Activated CD8-positive, alpha-beta memory T cell treated with anti-CD3 and anti-CD28 coated beads for 1 hour (primary cell): ENCODE data around the gene MINDY4.

Experiments
- DNase-seq, 2 donors: peaks; one replicate each; pipeline ENCODE4 v3.0.0-alpha.2; 2020; ENCODE audit warnings: low read depth in 1 of 2; ENCODE audit errors: extremely low read depth in 1 of 2

Gene MINDY4

DNA sequence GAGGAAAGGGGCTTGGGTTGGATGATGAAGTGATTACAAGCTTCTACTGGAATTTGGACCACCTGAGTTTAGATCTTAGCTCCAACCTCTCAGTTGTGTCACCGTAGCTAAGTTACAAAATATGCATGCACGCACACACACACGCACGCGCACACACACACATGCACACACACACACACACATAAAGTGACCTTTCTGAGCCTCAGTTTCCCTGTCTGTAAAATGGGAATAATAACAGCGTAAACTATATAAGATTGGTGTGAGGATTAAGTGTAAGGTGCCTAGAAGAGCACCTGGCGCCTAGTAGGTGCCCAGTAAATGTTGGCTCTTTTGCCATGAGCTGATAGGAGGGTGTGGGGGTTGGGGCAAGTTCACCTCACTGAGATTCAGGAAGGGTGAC lies 127.8 kb downstream of the MINDY4 start:
- DNase-seq, result no peak

DNA sequence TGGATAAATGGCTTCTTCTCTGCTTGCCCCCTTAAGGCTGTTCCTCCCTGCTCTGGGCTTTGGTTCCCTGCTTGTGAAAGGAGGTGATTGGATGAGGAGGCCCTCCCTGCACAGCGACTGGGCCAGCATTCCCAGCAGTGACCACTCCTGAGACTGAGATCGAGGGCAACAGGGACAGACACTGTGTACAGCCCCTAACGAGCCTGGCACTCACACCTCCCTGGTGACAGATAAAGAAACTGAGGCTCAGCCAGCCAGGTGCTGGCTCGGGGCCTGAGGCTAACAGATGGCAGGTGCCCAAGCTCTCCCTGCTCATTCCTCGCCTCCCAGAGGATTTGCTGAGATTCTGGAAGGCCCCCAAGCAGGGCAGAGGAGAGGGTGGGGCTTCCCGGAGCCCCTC lies 128.4 kb downstream of the MINDY4 start:
- DNase-seq, result no peak

DNA sequence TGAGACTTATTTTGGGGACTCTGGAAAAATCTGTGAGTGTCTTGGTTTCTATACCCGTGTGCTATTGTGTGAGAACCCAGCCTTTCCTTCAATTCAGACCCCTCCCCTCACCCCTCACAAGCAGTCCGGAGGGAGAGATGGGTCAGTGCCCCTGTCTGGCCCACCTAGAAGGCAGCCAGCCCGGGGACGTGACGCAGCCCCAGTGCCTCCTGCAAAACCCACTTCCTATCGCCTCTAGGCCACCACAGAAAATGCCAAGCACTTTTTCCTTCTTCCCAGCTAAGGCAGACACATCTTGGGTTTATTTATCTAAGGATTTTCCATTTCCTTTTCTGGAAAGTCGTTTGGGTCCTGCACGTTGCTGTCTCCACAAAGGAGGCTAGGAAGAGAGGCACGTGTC lies 128.8 kb downstream of the MINDY4 start:
- no peak for DNase-seq

DNA sequence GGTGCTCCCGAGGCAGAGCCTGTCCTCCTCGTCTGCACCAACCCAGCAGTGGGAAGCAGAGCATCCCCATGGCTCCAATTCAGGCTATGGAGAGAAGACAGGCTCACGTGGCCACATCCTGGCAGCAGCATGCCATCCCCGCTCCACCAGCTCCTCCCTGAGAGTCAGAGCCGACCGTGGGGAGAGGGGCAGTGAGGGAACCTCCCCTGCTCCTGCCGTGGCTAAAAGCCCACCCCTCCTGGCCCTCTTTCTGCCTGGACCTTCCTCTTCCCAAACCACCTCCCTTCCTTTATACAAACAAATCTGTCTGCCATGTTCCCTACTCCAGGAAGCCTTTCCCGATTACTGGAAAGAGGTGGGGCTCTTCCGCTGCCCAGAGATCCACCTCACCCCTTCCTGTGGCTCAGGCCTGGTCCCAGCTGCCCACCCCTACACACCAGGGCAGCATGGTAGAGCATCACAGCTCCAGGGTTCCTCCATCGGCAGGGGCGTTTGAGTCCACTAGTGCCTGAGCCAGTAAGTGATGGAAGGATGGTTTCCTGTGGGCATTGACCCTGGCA lies 129.7 kb downstream of the MINDY4 start:
- no peak for DNase-seq

DNA sequence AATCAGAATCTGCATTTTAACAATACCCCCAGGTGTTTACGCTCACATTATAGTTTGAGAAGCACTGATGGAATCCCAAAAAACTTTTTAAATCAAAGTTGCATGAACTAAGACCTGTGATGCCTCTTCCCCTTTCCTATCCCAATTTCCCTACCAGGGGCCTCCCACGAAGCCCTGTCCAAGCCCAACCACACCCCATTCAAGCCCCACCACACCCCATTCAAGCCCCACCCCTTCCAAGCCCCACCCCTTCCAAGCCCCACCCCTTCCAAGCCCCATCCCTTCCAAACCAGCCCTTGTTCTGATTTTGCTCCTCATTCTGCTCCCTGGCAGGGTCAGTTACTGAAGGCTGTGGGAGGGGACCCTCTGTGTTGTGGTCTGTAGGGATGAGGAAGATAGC lies 130.6 kb downstream of the MINDY4 start:
- no peak for DNase-seq

DNA sequence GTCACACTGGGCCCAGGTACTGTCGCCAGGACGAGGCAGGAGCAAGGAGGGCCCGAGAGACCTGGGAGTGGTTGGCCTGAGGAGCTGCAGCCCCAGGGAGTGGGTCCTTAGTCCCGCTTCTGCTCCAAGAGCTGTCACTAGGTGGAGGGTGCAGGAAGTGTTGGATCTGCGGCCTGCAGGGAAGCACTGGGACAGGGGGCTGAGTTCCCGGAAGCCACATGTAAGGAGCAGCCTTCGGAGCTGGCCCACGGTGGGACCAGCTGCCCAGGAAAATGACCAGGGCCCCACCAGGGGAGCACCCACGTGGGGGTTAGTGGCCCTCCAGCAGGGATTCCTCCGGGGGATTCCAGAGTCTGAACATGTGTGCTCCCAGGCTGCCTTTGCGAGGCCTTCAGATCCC lies 131.2 kb downstream of the MINDY4 start:
- no peak for DNase-seq

DNA sequence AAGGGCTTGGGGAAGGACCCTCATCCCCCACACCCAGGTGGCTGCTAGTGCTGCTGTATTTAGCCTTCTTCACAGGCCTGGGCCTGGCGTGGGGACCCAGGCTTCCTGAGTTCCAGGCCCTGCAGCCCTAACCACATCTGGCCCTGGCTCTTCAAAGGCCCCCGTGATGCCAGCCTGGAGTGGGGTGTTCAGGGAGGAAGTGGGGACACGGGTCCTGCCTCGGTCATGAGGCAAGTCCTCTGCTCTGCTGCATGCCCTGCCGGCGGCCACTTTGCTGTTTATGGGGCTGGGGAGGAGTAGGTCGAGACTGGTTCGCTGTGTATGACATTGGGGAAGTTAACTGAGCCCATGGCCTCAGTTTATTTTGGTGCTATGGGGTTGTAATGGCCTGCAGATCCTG lies 131.9 kb downstream of the MINDY4 start:
- no peak for DNase-seq

DNA sequence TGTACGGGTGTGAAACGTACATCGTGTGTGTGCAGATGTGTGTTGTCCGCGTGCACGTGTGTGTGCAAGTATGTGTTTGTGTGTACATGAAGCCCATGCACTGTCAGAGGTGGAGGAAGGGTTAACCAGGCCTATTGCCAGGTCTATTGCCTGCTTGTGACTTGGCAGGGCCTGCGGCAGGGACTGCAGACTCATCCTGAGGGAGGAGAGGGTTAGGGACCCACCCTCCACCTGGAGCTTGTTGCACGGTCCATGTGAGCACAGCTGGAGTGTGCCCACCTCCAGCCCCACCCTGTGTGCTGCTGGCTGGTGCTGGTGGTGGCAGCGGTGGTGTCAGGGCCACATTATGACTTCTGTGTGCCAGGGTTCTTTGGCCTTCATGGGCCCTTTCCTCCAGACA lies 133.3 kb downstream of the MINDY4 start:
- DNase-seq, result no peak

DNA sequence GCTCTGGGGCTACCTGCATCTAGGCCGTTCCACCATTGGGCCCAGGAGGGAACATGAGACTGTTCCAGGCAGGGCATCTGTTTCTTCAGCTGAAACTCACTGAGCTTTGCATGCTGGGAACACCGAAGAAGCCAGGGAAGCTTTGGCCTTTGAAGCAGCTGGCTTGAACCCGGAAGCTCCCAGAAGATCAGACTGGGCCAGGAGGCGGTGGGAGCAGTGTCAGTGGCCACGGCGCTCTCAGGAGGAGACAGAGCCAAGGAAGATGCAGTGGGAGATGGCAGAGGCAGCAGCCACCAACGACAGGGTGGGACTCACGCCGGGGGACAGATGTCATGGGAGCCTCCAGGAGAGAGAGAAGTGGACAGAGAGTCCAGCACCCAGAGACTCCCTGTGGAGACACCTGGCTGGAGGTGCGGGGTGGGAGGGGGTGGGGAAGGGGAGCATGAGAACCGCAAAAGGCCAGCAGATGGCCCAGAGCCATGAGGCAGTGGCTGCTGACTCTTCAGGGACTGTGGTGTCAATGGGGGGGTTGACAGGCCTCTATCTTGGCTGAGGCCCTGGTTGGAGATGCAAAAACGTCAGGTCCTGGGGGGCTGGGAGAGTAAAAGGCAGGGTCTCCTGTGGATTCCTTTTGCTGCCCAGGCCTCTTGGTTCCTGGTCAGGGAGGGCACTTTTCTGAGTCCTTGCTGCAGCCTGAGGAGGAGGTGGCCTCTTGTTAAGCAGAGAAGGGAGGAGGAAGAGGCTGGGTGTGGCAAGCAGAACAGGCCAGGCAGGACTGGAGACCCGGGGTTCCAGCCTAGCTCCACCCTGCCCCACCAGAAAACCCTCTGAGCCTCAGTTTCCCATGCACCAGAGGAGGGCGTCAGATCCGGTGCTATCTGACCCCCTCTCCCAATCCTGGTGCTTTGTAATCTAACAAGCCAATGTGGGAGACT lies 134.1 kb downstream of the MINDY4 start:
- no peak for DNase-seq

DNA sequence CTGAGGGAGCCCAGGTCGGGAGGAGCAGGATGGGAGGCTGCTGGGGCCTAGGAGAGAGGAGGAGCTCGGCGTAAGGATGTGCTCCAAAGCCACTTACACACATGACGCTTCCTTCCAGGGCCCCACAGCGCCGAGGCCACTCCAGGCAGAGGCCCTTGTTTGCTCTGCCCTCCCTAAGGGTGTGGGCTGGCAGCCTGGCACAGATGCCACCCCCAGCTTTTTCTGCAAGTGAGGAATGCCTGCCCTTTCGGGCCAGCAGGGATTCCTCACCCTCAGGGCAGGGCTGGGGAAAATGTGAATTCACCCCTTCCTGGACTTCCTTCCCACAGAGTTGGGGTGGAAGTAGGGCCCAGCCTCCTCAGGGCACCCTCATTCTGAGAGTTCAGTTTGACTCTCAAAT lies 134.8 kb downstream of the MINDY4 start:
- no peak for DNase-seq

DNA sequence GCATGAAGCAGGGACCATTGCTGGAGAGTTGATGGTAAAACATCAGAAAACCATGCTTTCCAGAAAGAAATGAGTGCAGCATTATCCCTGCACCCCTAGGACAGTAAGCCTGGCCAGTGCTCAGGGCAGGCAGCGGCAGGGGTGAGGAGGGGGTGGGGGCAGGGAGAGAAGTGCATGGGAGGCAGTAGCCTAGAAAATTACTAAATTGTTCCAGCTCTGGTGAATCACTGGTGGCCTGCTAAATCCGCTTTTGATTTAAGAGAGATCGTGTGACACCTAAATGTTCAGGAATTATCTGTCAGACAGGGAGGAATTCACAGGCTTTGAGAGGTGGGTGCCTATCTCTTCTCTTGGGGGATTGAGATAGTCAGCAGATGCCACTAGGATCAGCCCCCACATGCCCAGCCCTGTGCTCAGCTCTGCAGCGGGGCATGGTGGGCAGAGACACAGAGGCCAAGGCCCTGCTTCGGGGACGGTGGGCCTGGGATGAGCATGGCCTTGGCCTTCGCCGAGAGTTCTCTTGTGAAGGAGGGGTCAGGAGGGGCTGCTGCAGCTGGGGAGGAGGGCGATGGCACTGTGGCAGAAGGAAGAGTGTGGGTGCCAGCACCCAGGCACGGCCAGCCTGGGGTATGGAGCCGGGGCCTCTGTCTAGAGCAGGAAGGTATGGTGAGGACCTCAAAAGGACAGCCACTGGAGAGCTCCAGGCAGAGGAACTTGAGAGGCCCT lies 135.5 kb downstream of the MINDY4 start:
- DNase-seq, result no peak

DNA sequence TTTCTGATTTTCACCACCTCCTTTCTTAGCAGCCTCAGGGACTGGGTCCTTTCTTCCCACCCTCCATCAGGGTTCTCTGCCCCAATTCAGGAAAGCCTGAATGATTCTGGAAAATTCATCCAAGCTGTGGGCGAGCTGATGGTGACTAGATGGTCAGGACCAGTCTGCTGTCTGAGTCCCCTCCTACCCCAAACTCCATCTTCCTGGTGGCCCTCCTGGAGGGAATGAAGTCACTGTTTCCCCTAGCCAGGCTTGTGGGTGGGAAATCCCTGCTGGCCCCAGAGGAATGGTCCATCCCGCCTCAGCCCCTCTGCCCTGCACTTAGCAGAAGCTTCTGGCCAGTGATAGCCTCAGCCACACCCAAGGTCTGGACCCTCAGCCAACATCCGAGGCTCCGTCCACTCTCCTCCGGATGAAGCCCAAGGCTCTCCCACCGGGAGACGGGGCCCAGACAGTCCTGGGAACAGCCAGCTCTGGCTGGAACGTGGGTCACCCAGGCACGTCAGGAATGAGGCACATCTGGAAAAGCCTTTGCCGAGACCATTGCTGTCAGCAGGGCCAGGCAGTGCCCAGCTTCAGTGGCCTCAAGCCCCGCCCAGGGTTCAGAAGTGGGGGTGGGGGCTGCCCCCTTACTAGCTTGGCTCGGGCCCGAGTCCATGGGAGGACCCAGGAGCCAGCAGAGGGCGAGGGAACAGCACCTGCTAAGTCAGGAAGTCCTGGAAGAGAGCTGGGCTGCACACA lies 136.5 kb downstream of the MINDY4 start:
- no peak for DNase-seq

DNA sequence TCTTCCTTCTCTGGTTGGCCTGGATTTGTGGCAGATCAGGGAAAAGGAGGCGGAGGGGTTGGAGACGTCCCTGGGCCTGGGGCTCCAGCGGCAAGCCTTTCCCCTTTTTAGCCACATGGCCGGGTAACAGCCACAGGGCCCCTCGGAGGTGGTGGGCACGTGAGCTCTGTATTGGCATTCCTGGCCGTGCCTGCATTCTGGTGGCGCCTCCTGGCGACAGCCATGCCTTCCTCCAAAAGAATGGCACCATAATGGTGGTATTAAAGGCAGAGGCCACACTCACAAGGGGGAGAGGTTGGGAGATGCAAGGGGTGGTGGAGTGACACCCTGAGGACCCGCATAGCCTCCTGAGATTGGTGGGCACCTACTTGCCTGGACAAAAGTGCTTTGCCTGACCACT lies 137.5 kb downstream of the MINDY4 start:
- no peak for DNase-seq

DNA sequence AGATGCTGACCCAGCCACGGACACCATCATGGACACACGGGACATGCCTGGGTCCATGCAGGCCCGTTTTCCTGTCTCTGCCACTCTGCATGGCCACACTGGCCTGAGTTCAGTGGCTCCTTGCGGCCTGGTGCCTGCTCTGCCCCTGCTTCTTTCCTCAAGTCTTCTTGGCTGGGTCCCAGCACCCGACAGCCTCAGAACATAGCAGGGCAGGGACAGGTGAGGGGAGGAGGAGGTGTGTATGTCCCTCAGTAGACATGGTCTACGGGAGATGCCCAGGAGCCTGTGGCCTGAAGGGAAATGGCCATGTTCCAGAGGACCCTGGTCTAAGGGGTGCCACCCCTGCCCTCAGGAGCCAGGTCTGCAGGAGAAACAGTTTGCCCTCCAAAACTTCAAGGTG lies 138.2 kb downstream of the MINDY4 start:
- no peak for DNase-seq

DNA sequence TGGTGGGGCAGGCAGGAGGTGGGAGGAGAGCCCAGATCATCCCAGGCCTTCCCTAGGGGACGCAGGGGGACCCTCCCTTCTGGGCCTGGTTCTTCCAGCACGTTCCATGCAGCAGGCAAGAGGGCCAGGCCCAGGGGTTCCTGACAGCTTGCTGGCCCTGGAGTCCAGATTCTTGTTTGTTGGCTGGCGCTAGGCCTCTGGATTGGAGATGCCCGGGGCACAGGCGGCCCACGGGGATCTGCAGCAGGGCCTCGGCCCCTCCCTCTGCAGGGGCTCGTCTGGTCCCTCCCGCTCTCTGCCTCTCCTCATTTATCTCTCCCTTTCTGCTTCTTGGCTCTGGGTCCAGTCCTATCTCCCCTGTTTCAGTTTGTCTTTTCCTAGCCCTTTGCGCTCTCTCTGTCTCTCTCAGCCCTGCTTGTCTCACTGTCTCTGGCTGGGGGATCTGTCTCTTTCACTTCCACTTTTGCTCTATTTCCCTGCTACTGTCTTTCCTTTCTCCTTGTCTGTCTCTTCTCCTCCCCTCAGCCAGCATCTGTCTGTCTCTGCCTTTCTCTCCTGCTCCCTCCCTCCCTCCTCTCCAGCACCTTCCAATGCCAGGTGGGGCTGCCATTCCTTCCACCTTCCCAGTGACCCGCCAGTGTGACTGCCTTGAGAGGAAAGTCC lies 139.3 kb downstream of the MINDY4 start:
- no peak for DNase-seq

DNA sequence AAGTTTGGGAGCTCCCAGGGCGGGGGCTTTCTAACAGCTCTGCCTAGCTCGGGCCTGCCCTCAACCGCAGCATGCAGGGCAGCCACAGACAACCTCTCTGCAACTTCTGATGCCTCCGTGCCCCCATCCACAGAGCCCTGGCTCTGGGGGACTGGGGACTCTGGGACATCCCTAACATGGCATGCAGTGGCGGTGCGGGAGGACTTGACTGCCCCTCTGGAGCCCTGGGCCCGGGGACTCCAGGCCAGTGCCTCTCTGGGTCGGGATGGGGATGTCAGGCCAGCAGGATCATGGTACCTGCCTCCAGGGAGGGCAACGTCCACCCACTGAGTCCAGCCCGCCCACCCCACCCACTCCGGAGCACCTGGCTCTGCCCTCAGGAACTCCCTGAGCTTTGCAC lies 139.9 kb downstream of the MINDY4 start:
- DNase-seq, result no peak

DNA sequence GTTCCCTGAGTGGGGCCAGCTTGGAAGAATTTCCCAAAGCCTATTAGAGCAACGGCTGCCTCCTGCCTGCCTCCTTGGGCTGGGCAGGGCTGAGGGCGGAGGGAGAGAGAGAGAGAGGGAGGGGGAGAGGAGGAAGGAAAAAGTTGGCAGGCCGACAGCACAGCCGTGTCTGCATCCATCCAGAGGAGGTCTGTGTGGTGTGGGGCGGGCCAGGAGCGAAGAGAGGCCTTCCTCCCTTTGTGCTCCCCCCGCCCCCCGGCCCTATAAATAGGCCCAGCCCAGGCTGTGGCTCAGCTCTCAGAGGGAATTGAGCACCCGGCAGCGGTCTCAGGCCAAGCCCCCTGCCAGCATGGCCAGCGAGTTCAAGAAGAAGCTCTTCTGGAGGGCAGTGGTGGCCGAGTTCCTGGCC lies 140.3 kb downstream of the MINDY4 start, which contains the start of gene AQP1:
Gene AQP1 (plus strand): TSS at position 293 of the 409 bp plus-strand sequence. CDS start 57 bp downstream, at position 350.
- DNase-seq, result no peak

DNA sequence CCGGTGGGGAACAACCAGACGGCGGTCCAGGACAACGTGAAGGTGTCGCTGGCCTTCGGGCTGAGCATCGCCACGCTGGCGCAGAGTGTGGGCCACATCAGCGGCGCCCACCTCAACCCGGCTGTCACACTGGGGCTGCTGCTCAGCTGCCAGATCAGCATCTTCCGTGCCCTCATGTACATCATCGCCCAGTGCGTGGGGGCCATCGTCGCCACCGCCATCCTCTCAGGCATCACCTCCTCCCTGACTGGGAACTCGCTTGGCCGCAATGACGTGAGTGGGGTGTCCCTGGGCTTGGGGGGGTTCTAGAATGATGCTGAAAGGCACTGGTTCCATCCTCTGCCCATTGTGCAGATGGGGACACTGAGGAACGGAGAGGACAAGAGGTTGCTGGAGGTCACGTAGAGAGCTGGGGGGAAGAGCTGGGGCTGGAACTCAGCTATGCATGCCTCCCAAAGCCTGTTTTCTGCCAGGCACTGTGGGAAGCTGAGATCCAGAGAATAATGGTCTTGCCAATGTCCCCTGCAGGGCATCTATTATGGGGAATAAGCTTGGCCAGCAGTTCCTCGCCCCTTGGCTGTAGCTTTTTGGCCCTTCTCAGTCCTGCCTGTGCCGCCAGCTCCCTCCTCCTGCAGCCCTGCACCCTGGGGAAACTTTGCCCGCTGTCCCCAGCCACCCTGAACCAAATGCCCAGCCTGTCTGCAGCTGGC lies 141.0 kb downstream of the MINDY4 start:
- DNase-seq, result no peak

DNA sequence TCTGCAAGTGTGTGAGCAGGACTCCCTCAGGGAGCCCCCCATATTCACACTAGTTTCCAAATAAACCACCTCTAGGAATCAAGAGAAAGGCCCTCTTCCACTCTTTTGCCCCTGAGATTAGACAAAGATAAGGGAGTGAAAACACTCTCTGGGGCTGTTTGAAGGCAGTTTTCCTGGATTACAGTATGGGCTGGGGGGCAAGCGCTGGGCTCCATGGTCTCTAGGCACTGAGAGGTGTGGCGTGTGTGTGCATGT lies 141.4 kb downstream of the MINDY4 start:
- no peak for DNase-seq
